Ammon's horn (tissue), 1 donor: ENCODE results near the gene THRAP3.
A peak's percentile ranks its signal among the peaks of the same experiment; 100 is the strongest.
"Not testable (repeated sequence)": the region's sequence is repeated elsewhere in the genome, so short reads cannot be mapped to it uniquely, and the experiment has no call there.

Source experiments
- DNase-seq: peaks from one replicate; pipeline ENCODE4 v3.0.0-alpha.2; 2016; ENCODE audit warnings: low spot score

THRAP3 gene, protein sequence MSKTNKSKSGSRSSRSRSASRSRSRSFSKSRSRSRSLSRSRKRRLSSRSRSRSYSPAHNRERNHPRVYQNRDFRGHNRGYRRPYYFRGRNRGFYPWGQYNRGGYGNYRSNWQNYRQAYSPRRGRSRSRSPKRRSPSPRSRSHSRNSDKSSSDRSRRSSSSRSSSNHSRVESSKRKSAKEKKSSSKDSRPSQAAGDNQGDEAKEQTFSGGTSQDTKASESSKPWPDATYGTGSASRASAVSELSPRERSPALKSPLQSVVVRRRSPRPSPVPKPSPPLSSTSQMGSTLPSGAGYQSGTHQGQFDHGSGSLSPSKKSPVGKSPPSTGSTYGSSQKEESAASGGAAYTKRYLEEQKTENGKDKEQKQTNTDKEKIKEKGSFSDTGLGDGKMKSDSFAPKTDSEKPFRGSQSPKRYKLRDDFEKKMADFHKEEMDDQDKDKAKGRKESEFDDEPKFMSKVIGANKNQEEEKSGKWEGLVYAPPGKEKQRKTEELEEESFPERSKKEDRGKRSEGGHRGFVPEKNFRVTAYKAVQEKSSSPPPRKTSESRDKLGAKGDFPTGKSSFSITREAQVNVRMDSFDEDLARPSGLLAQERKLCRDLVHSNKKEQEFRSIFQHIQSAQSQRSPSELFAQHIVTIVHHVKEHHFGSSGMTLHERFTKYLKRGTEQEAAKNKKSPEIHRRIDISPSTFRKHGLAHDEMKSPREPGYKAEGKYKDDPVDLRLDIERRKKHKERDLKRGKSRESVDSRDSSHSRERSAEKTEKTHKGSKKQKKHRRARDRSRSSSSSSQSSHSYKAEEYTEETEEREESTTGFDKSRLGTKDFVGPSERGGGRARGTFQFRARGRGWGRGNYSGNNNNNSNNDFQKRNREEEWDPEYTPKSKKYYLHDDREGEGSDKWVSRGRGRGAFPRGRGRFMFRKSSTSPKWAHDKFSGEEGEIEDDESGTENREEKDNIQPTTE

DNA sequence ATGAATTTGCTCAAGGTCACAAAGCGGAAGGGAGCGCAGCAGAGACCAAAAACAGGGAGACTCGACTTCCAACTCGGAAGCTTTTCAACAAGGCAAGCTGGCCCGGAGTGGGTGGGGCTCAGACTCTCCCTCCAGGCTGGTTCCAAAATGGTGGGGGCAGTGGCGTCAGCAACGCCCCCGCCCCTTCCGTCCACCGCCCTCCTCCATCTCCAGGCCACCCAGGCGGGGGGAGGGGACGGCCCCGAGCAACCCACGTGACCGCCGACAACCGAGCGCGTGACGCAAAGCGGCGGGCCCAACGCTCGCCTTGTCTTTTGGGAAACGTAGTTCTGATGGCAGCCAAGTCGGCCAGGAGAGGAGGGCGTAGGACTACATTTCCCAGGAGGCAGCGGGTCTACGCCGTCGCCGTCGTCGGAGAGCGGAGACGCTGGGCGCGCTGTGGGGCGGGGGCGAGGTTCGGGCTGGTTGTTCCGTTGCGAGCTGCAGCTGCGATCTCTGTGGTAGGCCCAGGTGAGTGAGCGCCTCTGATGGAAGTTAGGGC, at the start of gene THRAP3:
TSS of gene THRAP3 (plus strand) at position 448 of the 541 bp plus-strand sequence. CDS start 58,121 bp downstream, outside the sequence.
- peak; percentile 100 for DNase-seq

GRCh38 chr1:36174713-36175112, 49.5 kb upstream of the THRAP3 start:
- DNase-seq, result no peak

DNA sequence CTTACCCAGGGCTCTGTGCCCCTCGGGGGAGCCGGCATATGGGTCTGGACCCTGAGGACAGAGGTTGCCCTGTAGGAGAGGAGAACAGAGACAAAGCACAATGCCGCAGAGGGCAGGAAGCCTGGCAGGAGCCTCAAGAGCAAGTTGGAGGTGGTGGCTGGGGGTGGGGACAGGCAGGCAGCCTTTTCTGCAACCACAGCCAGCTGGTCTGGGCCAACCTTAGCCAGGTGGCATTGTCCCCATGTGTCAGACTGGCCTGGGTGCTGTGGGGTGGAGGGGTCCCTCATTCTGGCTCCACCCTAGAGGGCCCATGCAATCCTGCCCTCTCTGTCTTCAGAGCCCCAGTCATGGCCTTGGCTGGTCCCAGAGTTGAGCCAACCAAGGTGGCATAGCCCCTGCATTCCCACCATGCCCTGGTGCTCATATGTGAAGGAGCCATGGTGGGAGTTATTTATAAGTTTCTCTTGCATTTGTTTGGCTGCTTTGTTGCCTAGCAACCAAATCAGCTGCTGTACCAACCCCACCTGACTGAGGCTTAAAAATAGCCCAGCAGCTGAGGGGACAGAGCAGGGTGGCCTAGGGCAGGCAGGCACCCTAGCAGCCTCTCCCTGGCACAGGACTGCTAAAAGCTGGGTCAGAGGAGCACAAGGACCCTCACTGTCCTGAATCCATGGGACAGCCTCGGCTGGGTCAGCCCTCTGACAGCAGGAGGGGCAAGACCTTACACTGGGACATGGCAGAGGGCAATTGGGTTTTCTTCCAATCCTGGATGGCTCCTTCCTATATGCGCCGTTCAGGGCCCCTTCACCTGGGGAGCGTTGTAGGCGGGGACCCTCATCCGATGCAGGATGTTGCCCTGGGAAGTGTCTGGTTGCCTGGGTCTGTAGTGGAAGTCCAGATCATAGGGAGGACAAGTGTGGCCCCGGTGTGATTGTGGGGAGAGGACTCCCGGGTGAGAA, 48.8 kb upstream of the THRAP3 start:
- DNase-seq, result no peak

- no peak for DNase-seq
These were observed 47.9 kb upstream of the THRAP3 start for GRCh38 chr1:36176106-36176949.

DNA sequence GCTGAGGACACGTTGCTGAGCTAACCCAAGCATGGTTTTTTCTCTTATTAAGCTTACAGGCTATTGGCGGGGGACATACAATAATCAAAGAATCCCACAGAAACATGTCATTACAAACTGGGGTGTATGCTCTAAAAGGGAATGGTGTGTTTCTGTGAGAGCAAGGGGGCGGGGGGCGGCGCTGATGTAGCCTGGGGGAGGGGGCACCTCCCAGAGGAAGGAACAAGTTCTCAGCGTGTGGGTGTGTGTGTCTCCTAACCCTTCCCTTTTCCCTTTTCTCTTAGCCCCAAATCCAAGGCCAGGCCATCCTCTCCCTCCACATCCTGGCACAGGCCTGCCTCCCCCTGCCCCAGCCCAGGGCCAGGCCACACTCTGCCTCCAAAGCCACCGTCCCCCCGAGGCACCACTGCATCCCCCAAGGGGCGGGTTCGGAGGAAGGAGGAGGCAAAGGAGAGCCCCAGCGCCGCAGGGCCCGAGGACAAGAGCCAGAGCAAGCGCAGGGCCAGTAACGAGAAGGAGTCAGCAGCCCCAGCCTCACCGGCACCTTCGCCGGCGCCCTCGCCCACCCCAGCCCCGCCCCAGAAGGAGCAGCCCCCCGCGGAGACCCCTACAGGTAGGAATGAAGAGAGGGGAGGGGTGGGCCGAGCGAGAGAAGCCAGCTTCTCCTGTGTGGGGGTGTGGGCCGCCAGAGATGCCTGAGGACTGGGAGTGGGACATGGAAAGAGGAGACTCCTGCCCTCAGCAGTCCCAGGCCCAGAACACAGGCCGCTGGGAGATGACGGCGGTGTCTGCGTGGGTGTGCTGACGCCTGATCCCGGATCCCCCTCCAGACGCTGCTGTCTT, 46.4 kb upstream of the THRAP3 start:
- no peak for DNase-seq

- no peak for DNase-seq
These were observed 45.6 kb upstream of the THRAP3 start for GRCh38 chr1:36178471-36179219.

DNA sequence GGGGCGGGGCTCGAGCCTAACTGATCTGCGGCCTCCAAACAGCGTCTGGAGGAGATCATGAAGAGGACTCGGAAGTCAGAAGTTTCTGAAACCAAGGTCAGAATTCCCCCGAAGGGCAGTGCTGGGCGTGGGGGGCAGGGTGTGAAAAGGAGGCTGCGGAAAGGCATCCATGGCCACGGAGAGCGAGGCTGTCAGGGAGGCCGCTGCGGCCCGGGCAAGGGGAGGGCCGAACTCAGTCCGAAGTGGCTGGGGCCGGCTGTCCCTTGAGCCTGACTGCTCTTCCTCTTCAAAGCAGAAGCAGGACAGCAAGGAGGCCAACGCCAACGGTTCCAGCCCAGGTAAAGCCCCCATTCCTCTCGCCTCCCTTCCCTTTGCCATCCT, 45.0 kb upstream of the THRAP3 start:
- DNase-seq, result no peak

DNA sequence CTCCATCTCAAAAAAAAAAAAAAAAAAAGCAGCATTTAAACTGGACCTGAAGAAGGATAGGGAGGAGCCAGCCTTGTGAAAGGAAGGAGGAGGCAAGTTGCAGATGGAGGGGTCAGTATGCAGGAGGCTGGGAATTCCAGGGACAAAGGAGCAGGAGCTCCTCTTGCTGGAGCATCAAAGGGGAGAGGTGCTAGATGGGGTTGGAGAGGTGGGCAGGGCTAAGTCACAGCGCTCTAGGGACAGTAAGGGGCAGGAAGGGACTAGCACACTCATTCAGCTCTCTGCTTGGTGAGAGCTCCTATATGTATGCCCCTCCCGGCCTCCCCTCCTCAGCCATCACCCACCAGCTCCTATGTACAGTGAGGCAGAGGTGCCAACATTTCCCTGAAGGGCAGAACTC, 41.5 kb upstream of the THRAP3 start:
- DNase-seq, result no peak

- DNase-seq, result no peak
These were observed 40.9 kb upstream of the THRAP3 start for GRCh38 chr1:36183309-36183856.

DNA sequence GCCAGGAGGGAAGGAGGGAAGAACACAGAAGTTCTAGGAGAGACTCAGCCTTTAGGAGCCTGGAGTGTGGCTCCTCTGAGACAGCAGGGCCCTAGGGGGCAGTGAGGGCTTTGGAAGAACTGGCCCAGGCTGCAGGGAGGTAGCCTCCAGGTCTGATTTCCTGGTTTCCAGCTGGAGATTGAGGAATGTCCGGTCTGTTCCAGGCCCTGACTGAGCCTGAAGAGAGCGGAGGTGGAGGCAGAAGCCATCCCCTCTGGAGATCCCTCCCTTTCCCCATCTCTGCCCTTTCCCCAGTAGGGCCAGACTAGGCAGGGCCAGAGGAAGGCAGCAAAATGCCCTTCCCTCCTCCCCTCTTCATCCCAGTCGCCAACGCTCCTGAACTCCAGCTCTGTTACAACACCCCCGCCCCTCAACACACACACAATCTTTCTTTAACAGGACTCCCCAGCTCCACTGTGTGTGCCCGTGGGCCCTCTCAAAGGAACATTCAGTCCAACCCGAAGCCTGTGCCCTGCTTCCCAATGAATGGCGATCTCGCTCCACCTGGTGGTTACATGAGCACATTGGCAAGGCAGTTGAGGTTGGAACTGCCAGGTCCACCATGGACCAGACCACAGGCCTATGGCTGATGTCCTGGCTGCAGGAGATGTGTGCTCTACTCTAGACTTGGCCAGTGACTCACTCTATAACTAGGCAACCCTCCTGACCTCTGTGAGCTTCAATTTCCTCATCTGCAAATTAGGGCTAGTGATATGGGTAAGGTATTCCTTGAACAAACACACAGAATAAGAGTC, 36.2 kb upstream of the THRAP3 start:
- peak; percentile 97 for DNase-seq

- not testable (repeated sequence) for DNase-seq
These were observed 27.4 kb upstream of the THRAP3 start for GRCh38 chr1:36196805-36197204.

DNA sequence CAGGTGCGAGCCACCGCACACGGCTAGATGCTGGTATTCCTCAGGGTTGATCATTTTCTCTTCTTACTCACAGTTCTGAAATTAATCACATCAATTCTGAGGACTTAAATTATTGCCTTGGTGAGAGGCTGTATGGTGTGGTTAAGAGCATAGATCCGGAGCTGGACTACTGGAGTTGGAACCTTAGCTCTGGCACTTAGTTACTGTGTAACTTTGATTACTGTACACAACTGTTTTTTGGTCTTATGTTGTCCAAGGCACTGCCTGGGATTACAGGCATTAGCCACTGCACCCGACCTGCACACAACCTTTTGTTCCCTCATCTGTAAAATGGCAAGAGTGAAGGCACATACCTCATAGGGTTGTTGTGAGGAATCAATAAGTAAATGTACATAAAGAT, 25.6 kb upstream of the THRAP3 start:
- DNase-seq, result no peak

GRCh38 chr1:36199934-36200741, 24.1 kb upstream of the THRAP3 start:
- DNase-seq, result peak; percentile 74

- no peak for DNase-seq
These were observed 21.2 kb upstream of the THRAP3 start for GRCh38 chr1:36203027-36203553.

DNA sequence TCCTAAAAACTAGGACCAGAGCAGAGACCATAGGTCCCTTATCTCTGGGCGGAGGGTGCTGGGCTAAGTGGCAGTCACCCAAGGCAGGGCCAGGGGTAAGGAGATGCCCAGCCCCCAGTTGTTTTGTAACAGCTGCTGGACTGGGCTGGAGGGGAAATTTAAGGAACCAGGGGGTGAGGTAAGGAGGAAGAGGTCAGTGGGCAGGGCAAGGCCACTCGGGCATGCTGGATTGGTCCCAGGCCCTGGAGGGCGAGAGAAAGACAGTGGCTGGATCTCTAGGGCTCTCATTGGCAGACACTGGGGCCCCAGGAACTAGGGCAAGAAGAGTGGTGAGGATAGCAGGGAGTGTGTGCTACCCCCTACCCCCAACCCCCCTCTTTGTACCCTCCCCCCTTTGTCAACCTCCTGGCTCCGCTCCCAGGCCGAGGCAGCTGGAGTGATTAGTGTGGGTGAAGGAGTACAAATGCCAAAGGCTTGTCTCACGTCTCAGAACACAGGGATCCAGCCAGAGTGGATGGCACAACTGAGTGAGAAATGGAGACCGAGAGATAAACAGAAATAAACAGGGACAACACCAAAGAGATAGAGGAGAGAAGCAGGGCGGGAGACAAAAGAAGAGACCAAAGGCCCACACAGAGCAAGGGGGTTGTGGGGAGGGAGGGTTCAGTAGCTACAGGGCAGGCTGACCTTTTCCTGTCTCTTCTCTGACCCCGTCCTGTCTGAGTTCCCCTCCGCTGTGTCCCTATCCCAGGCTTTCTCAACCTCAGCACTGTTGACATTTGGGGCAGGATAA, 20.5 kb upstream of the THRAP3 start:
- DNase-seq, result peak; percentile 79
